Keratinocyte (primary cell): ENCODE measurements around the gene MAPK1IP1L. TPM values are rescaled to one million over a fixed set of nuclear protein-coding genes. Genes with fewer than 3 reads are reported as not detected.

Experiments used
- DNase-seq: peaks from one replicate; pipeline ENCODE4 v3.0.0-alpha.2; 2011; ENCODE audit warnings: low read depth, missing footprints, low spot score
- FAIRE-seq: peaks from 2 replicates; lab custom pipeline; 2011; peaks lifted over from hg19 to GRCh38; lab: Jason Lieb, UNC
- H2AFZ ChIP-seq: 2 replicates; pipeline ENCODE4 v1.6.0; 2012; ENCODE audit warnings: low read length, control low read depth, inconsistent platforms; ENCODE audit not compliant: control insufficient read depth
- H3K27ac ChIP-seq: 2 replicates; pipeline ENCODE4 v1.5.1; 2011; ENCODE audit warnings: low read length; ENCODE audit not compliant: control insufficient read depth, insufficient read depth
- H3K27me3 ChIP-seq: 3 replicates; pipeline ENCODE4 v1.6.0; 2011; ENCODE audit warnings: low read length; ENCODE audit not compliant: control insufficient read depth, insufficient read depth; ENCODE audit errors: extremely low read depth
- H3K36me3 ChIP-seq, 2 experiments: 2 replicates in 1 of 2; 3 replicates in 1 of 2; pipeline ENCODE4 v1.5.1; 2011; ENCODE audit warnings: low read length in 2 of 2, mild to moderate bottlenecking in 1 of 2; ENCODE audit not compliant: control insufficient read depth in 2 of 2, insufficient read depth in 2 of 2; ENCODE audit errors: extremely low read depth in 1 of 2
- H3K4me1 ChIP-seq: 3 replicates; pipeline ENCODE4 v1.5.1; 2011; ENCODE audit warnings: low read length; ENCODE audit not compliant: control insufficient read depth, insufficient read depth; ENCODE audit errors: extremely low read depth
- H3K4me2 ChIP-seq: 3 replicates; pipeline ENCODE4 v1.6.0; 2011; ENCODE audit warnings: low read depth, low read length; ENCODE audit not compliant: control insufficient read depth, insufficient read depth; ENCODE audit errors: extremely low read depth
- H3K4me3 ChIP-seq, 3 experiments: fragments of 200-600 bp in 1 of 3; sonication (generic) in 1 of 3; 2 replicates in 2 of 3; 3 replicates in 1 of 3; pipeline ENCODE4 v1.5.1; 2011 to 2016; ENCODE audit warnings: low read length in 3 of 3, mild to moderate bottlenecking in 3 of 3, control low read depth in 2 of 3, inconsistent platforms in 1 of 3, low read depth in 1 of 3, mixed read lengths in 1 of 3, mixed run types in 1 of 3, moderate library complexity in 1 of 3; ENCODE audit not compliant: control insufficient read depth in 2 of 3, insufficient read depth in 2 of 3; ENCODE audit errors: extremely low read depth in 1 of 3
- H3K79me2 ChIP-seq: 2 replicates; pipeline ENCODE4 v1.6.0; 2012; ENCODE audit warnings: low read length; ENCODE audit not compliant: control insufficient read depth, insufficient read depth
- H3K9ac ChIP-seq: 3 replicates; pipeline ENCODE4 v1.6.0; 2011; ENCODE audit warnings: low read length; ENCODE audit not compliant: control insufficient read depth, insufficient read depth; ENCODE audit errors: extremely low read depth
- H3K9me1 ChIP-seq: 3 replicates; pipeline ENCODE4 v1.6.0; 2011; ENCODE audit warnings: low read length; ENCODE audit not compliant: control insufficient read depth, insufficient read depth; ENCODE audit errors: extremely low read depth
- H3K9me3 ChIP-seq: 2 replicates; pipeline ENCODE4 v1.5.1; 2012; ENCODE audit warnings: low read depth, low read length; ENCODE audit not compliant: control insufficient read depth
- H4K20me1 ChIP-seq: 3 replicates; pipeline ENCODE4 v1.6.0; 2011; ENCODE audit warnings: low read length; ENCODE audit not compliant: control insufficient read depth, insufficient read depth; ENCODE audit errors: extremely low read depth
- EZH2 ChIP-seq: IDR thresholded peaks from one replicate; pipeline ENCODE4 v1.6.1; 2012; ENCODE audit warnings: inconsistent platforms, mild to moderate bottlenecking, low read length, moderate library complexity
- dilution Hi-C: fragments of 300-500 bp; cut with MboI; formaldehyde crosslinking; loops from one replicate; pipeline ENCODE4 v1.7.0; 2020; ENCODE audit warnings: low sequenced_read_pairs; ENCODE audit not compliant: extremely low pct_ligation_motif_present
- polyA plus RNA-seq, 5 experiments: library from polyadenylated mRNA; depleted of rRNA in 3 of 5; stranded (reverse) in 3 of 5; stranded (forward) in 1 of 5; unstranded in 1 of 5; fragments of >200 nt; gene quantifications; 1 replicate in 1 of 5; 2 replicates in 3 of 5; 3 replicates in 1 of 5; pipeline versions ENCODE4 v1.2.1 to v1.2.3, GENCODE V29; 2011 to 2012; ENCODE audit warnings: missing spikeins in 2 of 5, low read depth in 1 of 5, low replicate concordance in 1 of 5
- TF ChIP-seq, protein P1 (sequence below), 3 experiments: IDR thresholded peaks in 1 of 3; conservative IDR thresholded peaks in 1 of 3; optimal IDR thresholded peaks in 1 of 3; 2 replicates in 2 of 3; 3 replicates in 1 of 3; pipeline versions ENCODE3 to v1.5.1; 2011; ENCODE audit warnings: low read length in 3 of 3, mild to moderate bottlenecking in 3 of 3, moderate library complexity in 2 of 3, control low read depth in 1 of 3, inconsistent platforms in 1 of 3; ENCODE audit not compliant: insufficient read depth in 2 of 3; ENCODE audit errors: extremely low read depth in 1 of 3

The MAPK1IP1L gene
- polyA plus RNA-seq, 1 donor (not counting 4 experiments of a cell fraction or from before 2014, with no cell fraction given), result 48.5 TPM

DNA sequence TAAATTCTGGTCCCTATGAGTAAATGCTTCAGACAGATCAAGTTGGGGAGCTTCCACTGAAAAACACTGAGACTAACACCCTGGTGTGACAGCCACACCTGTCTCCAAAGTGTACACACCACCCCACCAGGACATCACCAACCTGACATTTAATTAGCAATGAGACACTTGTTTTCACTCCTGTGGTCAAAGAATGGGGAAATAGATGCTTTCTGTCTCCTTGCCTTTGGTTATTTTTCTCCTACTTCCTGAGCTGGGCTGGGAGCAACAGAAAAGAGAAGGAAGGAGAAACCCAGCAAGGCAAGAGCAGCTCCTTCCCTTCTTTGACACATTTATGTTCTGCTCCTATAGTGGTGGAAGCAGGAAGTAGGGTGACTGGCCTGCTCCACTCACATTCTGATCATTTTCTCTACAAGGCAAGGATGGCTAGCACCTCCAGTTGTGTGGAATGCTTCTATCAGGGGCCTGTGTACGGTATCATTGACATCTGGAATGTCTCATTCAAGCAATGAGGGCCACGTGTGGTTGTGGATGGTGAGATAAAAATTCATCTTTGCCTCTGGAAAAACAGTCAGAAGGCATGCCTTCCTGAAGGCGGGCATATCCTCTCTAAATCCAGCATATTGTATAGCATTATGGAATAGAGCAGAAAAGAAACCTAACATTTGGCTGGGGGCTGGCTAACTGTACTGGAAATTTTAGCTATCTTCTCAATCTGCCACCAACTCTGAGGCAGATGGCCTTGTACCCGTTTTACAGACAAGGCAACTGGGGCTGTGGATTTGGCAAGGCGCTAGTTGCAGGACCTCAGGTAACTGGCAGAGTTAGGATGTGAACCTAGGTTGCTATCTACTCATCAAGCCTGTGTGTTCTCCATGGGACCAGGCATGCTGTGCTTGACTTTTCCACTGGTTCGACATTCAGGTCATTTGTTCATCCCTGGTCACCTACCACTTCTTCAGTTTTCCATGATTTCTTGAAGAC, 52.8 kb downstream of the MAPK1IP1L start:
- Histone ChIP-seq H4K20me1 (no peaks in the 10 kb centered on the region), H3K4me3 (no peak overlapping the region), H3K9ac (peak overlapping the region; percentile 88), H2AFZ (peak overlapping the region; percentile 8), H3K9me1 (no peaks in the 10 kb centered on the region), H3K4me1 (peaks cover 46% of the 10 kb centered on the region), H3K79me2 (no peaks in the 10 kb centered on the region), H3K36me3 (no peaks in the 10 kb centered on the region), H3K9me3 (peaks cover 5% of the 10 kb centered on the region), H3K4me2 (peak overlapping the region; percentile 84), H3K27ac (peak overlapping the region; percentile 98), H3K27me3 (no peaks in the 10 kb centered on the region)
- dilution Hi-C loops, result no loop called here
- no peak for FAIRE-seq
- no peak for DNase-seq
- no peak for TF ChIP-seq EZH2
- TF ChIP-seq, protein P1, sequence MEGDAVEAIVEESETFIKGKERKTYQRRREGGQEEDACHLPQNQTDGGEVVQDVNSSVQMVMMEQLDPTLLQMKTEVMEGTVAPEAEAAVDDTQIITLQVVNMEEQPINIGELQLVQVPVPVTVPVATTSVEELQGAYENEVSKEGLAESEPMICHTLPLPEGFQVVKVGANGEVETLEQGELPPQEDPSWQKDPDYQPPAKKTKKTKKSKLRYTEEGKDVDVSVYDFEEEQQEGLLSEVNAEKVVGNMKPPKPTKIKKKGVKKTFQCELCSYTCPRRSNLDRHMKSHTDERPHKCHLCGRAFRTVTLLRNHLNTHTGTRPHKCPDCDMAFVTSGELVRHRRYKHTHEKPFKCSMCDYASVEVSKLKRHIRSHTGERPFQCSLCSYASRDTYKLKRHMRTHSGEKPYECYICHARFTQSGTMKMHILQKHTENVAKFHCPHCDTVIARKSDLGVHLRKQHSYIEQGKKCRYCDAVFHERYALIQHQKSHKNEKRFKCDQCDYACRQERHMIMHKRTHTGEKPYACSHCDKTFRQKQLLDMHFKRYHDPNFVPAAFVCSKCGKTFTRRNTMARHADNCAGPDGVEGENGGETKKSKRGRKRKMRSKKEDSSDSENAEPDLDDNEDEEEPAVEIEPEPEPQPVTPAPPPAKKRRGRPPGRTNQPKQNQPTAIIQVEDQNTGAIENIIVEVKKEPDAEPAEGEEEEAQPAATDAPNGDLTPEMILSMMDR (optimal IDR thresholded peaks at IDR 0.05 in 1 of 3, IDR thresholded peaks at IDR 0.05 in 1 of 3, conservative IDR thresholded peaks at IDR 0.05 in 1 of 3; ENCODE audit: extremely low read depth in 1 of 3, insufficient read depth in 2 of 3, low read length in 3 of 3), result no peak

DNA sequence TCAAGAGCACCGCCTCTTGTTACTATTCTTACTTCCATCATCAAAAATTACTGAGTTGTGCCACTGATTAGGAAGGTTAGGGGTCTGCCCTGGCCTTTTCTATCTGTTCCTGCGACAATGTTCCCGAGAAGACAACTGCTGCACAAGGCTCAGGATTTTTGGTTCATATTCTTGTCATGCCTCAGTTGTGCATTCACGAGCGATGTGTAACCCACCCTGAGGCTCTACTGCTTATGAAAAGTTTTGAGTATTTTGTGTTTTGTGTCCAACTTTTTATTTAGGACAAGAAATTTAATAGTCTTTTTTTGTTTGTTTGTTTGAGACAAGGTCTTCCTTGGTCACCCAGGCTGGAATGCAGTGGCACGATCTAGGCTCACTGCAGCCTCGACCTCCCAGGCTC, 54.5 kb downstream of the MAPK1IP1L start:
- DNase-seq (no peak), FAIRE-seq (no peak)
- no peaks in the 10 kb centered on the region for H3K36me3 ChIP-seq
- H3K27me3 ChIP-seq, result no peaks in the 10 kb centered on the region
- no peaks in the 10 kb centered on the region for H3K9me1 ChIP-seq
- H3K4me3 ChIP-seq, result no peak overlapping the region
- H3K9me3 ChIP-seq, result peaks cover 5% of the 10 kb centered on the region
- dilution Hi-C loops, result no loop called here
- no peak overlapping the region for H3K9ac ChIP-seq
- H2AFZ ChIP-seq, result no peak overlapping the region
- H3K4me2 ChIP-seq, result no peak overlapping the region
- no peak for TF ChIP-seq EZH2
- TF ChIP-seq, protein P1 (optimal IDR thresholded peaks at IDR 0.05 in 1 of 3, IDR thresholded peaks at IDR 0.05 in 1 of 3, conservative IDR thresholded peaks at IDR 0.05 in 1 of 3; ENCODE audit: extremely low read depth in 1 of 3, insufficient read depth in 2 of 3, low read length in 3 of 3), result no peak
- H3K4me1 ChIP-seq, result peaks cover 41% of the 10 kb centered on the region
- no peaks in the 10 kb centered on the region for H4K20me1 ChIP-seq
- H3K79me2 ChIP-seq, result no peaks in the 10 kb centered on the region
- no peak overlapping the region for H3K27ac ChIP-seq
